NCI-H1092 (cell line): Measurements from ENCODE around the gene C1orf53.

Experiments
- DNase-seq: peaks from one replicate; lab custom pipeline; 2025; lab: John Stamatoyannopoulos, UW

The C1orf53 gene

DNA sequence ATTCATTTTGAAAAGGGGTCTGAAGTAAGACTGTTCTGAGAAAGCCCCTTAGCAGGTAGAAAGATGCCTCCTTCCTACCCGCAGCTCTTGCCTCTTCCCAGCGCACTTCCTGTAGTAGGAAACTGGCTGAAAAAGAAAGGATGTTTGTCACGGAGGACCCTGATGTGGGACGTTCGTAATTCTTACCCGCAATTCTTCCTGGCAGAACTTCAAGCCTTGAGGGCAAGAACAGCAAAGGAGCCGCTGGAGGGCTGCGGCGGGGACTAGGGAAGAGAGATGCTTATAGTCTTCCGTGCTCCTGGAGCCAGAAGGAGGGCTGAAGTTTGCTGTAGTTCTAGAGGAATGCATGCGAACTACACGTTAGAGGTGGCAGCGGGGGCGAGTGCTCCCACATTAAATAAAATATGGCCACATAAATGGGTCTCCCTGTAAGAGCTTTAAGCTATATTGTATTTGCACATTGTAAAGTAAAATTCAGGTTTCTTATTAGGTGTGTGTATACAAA, 6.3 kb downstream of the C1orf53 start:
- DNase-seq, result no peak

DNA sequence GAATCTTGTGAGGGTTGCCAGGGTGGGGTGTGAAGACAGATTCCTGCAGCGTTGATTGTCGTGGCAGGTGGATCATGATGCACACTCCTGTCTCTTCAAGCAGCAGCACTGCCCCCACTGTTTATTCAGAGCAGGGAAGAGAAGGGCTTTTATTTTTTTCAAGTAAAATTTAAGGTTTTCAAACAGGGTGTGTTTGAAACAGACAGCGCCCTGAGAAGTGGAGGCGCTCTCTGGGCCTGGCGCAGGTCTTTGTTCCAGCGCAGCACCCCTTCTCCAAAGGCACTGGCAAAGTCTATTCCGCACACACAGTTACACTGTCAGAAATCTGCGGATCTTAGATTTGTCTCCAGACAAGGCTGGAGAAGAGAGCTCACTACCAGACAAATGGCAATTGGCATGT, 7.0 kb downstream of the C1orf53 start:
- no peak for DNase-seq

DNA sequence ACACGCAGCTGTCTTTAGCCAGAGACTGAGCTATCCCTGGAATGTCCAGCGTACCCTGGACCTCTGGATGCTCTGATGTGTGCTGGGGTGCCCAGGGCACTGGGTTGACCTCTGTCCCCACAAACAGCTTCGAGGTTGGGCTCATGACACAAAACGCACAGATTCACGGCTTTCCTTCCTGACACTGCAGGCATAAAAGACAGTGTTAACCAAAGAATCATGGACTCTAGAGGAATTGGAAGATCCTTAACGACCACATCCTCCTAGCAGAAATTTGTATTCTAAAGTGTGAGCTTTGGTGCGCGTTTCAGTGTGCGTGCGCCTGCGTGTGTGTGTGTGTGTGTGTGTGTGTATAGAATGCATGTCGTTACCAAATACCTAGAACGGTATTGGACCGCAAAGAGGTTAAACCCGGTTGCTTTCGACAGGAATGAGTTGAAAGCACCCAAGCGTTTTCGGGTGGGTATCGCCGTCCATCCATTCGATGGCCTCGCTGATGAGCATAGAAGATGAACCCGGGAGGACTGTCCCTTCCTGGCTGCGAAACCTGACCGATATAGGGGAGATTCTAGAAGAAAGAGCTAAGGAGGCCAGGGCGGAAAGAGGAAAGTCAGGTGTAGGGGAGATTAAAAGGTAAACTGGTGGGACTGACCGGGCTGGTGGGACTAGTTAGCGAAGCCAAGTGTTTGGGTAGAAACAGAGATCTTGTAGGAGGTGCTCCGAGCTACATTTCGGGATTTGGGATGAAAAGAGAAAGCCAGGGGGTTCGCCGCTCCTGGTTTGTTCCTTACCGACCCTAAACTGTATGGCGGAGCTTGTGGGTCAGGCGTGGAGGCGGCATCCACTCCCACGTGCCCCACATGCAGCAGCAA, 7.9 kb downstream of the C1orf53 start:
- no peak for DNase-seq

DNA sequence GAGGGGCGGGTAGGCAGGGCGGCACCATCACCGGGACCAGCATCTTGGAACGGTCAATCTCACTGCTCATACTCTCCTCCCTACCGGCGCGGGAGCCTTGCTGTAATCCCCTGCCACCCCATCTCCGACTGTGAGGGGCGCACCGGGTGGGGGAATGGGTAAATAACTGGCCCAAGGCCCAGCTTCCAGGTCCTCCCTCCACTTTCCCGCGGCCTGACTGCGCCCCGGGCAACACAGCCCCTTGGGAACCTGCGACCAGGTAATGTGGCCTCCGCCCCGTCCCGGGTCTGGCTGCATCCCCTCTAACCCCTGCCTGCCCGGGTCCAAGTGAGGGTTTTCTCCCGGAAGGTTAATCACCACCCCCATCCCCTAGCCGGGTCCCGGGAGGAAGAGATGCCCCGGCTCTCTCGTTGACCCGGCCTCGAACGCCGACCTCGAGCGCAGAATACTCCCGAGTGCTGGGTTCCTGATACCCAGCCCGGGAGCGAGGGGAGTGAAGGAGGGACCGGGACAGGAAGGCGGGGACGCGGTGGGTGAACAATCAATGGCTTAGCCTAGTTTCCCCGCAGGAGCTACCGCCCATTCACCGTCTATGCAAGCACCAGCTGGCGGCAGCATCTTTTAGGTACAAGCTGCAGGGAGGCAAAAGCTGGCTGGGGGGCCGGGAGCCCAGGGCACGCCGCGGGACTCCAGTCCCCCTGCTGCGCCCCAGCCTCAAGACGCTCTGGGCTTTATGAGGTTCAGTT, 8.9 kb downstream of the C1orf53 start:
- no peak for DNase-seq

DNA sequence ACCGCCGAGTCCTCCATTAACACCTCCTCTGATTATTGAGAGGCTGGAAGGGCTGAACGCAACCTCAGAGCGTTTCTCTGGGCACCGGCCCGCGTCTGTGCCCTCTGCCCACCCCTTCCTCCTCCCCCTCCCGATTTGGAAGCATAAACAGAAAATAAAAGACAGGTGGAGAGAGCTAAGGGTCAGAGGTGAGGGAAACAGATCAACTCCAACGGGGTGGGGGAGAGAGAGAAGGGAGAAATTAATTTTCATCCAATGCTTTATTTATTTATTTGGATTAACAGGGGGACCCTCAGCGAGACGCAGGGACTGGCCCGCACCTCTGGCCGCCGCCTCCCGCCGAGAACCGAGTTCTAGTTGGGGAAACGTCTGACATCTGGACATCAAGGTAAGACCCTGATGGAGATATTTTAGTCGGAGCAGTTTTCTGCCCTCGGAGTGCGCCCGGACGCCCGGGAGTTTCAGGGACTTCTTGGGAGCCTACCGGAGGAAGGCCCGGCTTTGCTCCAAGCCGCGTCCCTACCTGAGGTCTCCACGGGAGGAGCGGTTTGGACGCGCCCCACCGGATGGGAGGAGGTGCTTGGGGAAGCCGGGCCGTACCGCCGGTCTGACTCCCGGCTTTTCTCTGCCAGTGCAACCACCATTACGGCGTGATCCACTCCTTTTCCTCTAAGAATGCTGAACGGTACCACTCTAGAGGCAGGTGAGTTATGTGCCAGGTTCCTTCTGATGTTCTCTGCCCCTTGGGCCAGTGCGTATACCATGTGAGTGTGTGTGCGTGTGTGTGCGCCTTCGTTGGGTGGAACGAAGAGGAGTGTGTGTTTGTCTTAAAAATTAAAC, 9.6 kb downstream of the C1orf53 start:
- no peak for DNase-seq

DNA sequence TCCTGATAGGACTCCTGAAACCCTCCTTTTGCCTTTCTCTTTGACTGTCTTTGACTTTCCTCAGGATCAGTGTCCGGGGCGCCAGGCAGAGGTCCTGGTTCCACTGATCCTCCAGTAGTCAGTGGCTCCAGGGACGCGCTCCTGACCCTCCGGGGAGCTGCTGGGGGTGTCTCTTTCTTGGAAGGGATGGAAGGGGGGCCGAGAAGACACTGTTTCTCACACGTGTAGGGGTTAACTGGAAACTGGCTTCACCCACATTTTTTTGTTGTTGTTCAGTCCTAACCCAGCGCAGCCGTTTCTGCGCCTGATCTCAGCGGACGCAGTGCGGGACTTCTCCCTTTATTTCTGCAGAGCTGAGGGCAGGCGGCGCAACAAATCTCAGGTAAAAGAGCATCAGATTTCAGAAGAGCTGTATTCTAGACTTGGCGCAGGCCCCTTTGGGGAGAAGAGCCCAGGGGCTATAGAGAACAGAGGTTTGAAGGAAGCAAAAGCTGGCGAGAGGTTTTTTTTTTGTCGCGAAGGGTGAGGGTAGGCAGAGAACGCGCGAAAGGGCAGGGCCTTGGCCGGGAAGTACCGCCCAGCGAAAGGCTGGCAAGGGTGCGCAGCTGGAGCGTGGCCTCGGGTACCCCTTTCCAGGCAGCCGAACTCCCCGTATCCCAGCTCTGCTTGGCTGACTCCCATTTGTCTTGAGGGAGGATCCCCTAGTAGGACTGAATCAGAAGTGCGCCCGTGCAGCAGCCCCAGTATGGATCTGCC, 10.5 kb downstream of the C1orf53 start:
- no peak for DNase-seq

DNA sequence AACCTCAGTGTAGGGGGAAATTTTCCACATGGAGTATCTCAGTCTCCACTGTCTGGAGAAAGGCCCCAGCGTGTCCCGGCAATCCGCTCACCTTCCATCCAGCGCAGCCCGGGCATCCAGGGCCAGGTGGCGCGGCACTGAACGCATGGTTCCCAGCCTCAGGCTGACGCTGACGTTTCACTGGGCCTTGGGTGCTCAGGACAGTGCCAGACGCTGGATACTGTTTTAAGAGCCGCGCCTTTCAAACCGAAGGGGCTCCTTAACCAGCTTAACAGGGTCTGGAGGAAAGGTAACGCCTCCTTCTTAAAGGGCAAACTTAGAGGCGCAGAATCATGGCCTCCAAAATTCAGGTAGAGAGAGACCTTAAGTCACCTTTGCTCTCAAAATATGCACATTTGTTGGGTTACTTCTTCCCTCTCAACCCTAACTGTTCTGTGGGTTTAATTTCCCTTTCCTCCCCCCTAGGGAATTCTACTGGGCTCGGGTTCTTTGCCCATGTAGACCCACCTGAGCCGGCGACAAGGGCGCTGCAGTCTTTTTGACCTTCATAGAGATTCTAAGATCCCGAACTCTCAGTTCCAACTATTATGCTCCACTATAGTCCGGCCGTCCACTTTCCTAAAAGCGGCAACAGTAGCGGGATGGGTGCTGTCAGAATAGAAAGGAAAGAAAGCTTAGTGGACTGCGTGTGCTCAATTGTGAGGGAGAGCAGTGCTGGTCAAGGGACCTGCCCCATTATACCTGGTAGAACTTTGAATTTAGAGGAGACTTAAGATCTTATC, 11.3 kb downstream of the C1orf53 start:
- DNase-seq, result no peak

DNA sequence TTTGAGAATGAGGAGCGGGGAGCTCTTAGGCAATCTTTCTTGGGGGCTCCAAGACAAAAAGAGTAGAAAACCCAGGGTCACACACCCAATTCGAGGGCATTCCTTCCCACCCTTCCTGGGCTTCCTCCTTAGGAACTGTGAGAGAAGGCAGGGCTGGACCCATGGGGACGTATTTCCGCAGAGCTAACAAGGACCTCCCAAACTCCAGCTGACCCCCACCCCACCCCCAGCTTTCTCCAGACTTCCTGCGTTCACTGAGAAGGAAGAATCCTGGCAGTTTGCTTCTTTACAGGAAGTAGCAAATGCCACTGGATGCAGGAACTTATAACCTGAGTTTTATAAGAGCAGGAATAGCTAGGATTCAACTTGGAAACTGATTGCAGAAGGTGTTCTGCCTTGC, 12.1 kb downstream of the C1orf53 start:
- DNase-seq, result no peak

DNA sequence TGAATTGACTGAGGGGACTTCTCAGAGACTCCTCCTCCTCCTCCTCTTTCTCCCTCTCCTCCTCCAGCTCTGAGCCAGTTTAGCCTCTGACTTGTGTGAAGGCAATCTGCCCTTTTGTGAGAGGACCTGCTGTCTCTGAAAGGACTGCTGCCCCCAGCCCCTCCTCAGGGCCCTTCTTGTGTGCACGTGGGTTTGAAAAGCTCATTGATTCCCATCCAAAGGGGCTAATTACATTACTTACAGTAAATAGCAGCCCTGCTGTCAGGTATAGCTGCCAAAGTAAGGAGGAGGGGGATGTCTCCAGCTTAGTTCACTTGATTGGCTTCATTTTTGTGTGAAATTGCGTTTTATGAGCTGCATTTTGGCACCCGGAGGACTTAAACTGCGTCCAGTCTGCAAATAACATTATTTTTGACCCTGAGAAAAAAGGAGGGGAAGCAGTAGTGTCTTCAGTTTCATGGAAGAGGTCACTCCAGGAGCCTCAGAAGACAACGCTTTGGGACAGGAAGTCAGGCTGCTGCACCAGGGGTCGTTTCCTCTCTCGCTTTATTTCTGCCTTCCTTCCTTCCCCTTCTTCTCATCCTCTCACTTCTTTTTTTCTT, 12.9 kb downstream of the C1orf53 start:
- no peak for DNase-seq

DNA sequence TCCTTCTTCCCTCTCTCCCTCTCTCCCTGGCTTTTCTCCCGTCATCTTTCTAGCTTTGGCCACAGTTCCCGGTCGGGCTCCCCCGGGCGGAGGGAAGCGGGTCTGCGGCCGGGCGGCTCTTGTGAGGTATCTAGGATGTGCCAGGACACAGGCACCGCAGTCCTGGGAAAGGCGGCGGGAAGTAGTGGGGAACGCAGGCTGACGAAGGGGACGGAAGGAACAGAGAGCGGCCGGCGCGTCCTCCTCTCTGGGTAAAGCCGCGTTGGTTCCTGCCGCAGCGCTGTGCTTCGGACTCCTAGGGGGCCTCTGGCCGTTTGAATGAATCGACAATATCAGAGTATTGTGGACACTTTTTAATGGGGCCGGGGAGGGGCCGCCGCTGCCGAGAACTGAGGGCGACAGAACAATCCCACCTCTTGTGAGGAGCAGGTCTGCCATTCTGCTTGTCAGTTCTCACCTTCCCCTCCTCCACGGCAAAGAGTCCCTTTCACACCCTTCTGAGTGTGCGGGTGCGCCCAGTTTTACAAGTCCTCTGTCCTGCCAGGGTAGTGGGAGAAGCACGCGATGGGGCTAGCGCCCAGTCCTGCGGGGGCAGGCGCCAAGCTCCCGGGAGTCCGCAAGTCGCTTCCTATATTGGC, 13.6 kb downstream of the C1orf53 start:
- peak; percentile 34 for DNase-seq

DNA sequence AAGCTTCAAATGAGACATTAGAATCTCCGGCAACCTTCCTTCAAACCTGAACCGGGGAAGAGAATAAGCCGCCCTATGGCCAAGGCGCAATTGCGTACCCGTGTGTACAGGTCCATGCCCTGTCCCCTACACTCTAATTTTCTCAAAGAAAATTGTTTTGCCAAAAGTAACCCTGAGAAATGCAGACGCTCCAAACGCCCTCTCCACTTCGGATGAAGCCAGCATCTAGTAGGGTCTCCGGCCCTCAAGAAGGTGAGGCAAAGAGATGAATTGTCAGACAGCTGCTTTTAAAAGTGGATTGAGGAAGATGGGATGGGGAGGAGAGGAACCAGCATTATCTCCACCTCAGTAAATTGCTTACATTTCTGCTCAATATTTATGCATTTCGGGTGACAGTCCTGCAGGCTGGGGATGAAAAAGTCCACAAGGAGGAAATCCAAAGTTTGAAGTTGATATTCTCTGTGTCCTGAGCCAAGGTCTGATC, 14.1 kb downstream of the C1orf53 start:
- DNase-seq, result no peak

DNA sequence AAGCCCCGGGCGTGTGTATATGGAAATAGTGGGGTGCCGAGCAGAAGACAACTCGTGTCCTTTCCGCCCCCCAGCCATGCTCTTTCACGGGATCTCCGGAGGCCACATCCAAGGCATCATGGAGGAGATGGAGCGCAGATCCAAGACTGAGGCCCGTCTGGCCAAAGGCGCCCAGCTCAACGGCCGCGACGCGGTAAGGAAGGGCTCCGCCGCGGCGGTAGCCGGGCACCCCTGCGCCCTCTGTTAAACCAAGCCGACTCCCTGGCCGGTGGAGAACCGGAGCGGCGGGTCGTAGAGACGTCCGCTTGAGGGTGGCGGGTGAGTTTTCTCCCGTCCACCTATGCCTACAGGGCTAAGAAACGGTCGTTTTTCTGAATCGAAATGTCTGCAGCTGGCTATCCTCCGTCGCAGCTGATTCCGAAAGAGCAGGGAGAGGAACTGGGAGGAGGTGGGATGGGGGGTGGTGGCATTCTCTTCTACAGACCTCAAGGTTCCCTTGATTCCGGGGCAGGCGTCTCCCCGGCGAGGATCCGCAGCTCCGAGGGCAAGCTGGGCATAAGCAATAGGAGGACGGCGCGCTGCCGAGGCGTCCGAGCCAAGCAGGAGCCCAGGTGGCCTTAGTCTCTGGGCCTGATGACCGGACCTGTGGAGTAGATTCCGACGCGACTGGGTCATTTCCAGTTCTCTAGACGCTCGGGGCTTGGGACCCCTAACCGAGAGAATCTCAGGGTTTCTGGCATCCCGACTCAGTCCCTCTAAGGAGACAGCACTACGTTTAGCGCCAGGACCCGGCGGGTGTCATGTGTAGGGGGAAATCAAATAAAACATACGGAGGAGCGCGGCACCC, 15.6 kb downstream of the C1orf53 start:
- DNase-seq, result no peak

DNA sequence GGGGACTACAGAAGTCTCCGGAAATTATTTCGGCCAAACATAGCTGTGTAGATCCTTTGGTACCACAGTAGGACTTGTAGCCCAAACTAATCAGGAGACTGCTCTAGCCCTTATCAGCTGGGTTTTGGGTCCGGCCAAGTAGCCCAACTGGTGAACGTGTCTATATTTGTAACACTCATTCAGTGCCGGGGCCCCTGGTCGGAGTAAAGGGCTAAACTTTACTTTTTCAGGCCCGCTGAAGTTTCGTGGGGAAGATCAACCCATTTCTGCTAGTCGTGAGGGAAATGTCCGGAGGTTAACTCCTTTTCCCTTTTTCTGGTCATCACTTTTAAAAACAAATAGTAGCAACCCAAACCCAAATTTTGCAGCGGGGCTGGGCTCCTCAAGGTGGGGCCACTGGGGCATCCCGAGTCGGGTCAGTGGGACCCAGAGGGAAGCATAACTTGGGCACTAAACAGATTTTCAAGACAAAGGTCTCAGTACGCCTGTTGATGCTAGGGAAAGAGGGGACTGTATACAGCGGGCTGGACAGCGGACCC, 16.4 kb downstream of the C1orf53 start:
- DNase-seq, result no peak

DNA sequence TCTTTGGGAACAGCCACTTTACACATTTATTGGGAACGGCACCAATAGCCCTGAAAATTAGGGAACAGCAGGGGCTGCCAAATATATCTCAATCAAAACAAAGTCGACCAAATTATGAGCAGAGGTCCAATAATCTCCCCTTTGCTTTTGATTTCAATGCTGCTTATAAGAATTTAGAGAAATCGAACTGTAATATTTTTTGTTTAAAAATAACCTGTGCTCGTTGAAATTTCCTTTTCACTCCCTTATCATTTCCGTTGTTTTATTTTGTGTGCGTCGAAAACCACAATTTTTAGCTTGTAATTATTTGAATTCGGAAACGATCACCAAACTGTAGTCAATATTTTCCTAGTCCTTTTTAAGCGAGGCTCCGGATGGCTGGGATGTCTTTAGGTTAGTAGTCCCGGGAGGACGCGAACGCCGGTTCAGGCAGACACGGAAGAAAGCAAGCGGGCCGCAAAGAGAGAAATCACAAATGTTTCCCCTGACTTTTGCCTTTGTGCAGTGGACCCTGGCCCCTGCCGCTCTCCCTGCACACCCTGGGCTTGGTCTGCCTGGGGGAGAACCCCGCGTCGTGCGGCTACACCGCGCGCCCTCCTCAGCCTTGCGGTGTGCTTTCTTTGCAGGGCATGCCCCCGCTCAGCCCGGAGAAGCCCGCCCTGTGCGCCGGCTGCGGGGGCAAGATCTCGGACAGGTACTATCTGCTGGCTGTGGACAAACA, 17.1 kb downstream of the C1orf53 start:
- no peak for DNase-seq

DNA sequence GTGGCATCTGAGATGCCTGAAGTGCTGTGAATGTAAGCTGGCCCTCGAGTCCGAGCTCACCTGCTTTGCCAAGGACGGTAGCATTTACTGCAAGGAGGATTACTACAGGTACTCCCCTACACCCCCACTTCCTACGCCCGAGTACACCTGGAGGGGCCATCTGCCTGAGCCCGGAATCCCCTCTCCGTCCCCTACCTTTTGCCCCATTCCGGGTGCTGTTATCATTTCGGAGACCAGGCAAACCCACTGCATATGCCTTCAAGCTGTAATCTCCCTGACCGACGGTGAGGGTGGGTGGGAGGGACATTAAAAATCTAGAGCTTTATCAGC, 17.6 kb downstream of the C1orf53 start:
- DNase-seq, result no peak

DNA sequence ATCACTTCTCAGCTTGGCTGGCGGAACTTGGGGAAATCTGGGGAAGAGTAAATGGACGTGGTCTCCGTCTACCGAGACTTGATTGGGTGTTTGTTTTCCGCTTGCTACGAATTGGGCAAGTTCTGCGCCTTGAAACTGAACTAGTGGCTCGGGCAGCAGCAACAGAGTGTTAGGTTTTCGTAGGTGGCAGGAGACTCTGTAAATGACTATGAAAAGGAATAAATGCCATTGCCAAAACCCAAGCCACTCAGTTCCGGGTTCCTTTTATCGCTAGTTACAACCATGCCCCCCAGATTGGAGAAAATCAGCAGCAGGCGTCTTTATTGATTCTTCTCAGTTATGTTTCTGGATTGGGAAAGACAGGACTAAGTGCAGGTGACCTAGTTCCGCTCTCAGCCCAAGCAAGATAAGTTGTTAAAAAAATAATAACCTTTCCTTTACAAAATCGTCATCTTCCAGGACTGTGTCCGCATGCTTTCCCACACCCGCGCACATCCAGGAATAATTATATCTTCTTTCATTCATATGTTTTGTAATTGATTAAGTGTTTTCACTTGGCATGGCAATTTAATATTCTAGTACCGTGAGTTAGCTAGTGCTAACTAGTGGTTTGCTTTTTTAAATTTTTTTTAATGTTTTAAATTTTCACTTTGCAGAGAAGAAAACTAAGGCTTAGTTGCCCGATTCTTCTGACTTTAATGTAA, 18.1 kb downstream of the C1orf53 start:
- DNase-seq, result no peak
